HepG2 (cell line): ENCODE data around the gene MARF1. TPM values are rescaled to one million over a fixed set of nuclear protein-coding genes. Genes with fewer than 3 reads are reported as not detected.

Experiments used
- CBFB ChIP-seq: sonication (generic); formaldehyde crosslinking; IDR thresholded peaks from 2 replicates; pipeline ENCODE4 v1.4.0; 2020; ENCODE audit warnings: missing genetic modification reagents
- DDIT3 ChIP-seq: sonication (generic); formaldehyde crosslinking; IDR thresholded peaks from 2 replicates; pipeline ENCODE4 v1.4.0; 2020; ENCODE audit warnings: mild to moderate bottlenecking, missing genetic modification reagents
- GATAD1 ChIP-seq: IDR thresholded peaks from 2 replicates; pipeline ENCODE4 v1.6.1; 2016; ENCODE audit warnings: missing genetic modification reagents, missing compliant biosample characterization
- GATAD2A ChIP-seq: IDR thresholded peaks from 2 replicates; pipeline ENCODE4 v1.6.1; 2016
- GTF3A ChIP-seq: sonication (generic); formaldehyde crosslinking; conservative IDR thresholded peaks from 2 replicates; pipeline ENCODE4 v1.4.0; 2020; ENCODE audit warnings: mild to moderate bottlenecking, missing genetic modification reagents
- LCORL ChIP-seq, 2 experiments: fragments of 450-650 bp in 1 of 2; sonication (generic) in 1 of 2; formaldehyde crosslinking in 1 of 2; IDR thresholded peaks; 2 replicates each; pipeline versions ENCODE4 v1.5.0 to v1.6.1; 2017 to 2020; ENCODE audit warnings: antibody characterized with exemption in 1 of 2, missing genetic modification reagents in 1 of 2
- MBD4 ChIP-seq: IDR thresholded peaks from 2 replicates; pipeline ENCODE4 v1.6.1; 2012; ENCODE audit warnings: low read length, inconsistent platforms, borderline replicate concordance
- PCBP2 ChIP-seq: fragments of 200-400 bp; formaldehyde crosslinking; optimal IDR thresholded peaks from 2 replicates; pipeline ENCODE3; 2018; ENCODE audit warnings: low read length, low read depth; ENCODE audit not compliant: poor library complexity, severe bottlenecking
- REPIN1 ChIP-seq: sonication (generic); formaldehyde crosslinking; IDR thresholded peaks from 2 replicates; pipeline ENCODE4 v1.8.0; 2022; ENCODE audit warnings: missing genetic modification reagents, low read depth, mild to moderate bottlenecking, borderline replicate concordance
- SRY ChIP-seq: sonication (generic); formaldehyde crosslinking; IDR thresholded peaks from 2 replicates; pipeline ENCODE4 v1.8.0; 2022; ENCODE audit warnings: mild to moderate bottlenecking, missing genetic modification reagents
- STAT6 ChIP-seq: sonication (generic); formaldehyde crosslinking; IDR thresholded peaks from 2 replicates; pipeline ENCODE4 v1.4.0; 2020; ENCODE audit warnings: missing genetic modification reagents, mild to moderate bottlenecking, borderline replicate concordance
- TCF7 ChIP-seq: sonication (generic); IDR thresholded peaks from 2 replicates; pipeline ENCODE4 v1.6.1; 2016; ENCODE audit warnings: antibody characterized with exemption, low read depth
- ZC3H13 ChIP-seq: sonication (generic); formaldehyde crosslinking; IDR thresholded peaks from 2 replicates; pipeline ENCODE4 v1.8.1; 2023; ENCODE audit warnings: mild to moderate bottlenecking, missing genetic modification reagents, moderate library complexity
- ZEB1 ChIP-seq: IDR thresholded peaks from 2 replicates; pipeline ENCODE4 v1.6.1; 2012; ENCODE audit warnings: mild to moderate bottlenecking, low read depth, inconsistent platforms; ENCODE audit not compliant: insufficient replicate concordance
- ZFP36L1 ChIP-seq: sonication (generic); formaldehyde crosslinking; IDR thresholded peaks from 2 replicates; pipeline ENCODE4 v1.8.0; 2022; ENCODE audit warnings: mild to moderate bottlenecking, missing genetic modification reagents, moderate library complexity
- ZFX ChIP-seq: sonication (generic); formaldehyde crosslinking; IDR thresholded peaks from 2 replicates; pipeline ENCODE4 v1.4.0; 2020; ENCODE audit warnings: mild to moderate bottlenecking, low read depth, missing genetic modification reagents, moderate library complexity
- ZNF253 ChIP-seq: sonication (generic); formaldehyde crosslinking; IDR thresholded peaks from 2 replicates; pipeline ENCODE4 v1.8.0; 2022; ENCODE audit warnings: mild to moderate bottlenecking, missing genetic modification reagents, borderline replicate concordance
- ZNF256 ChIP-seq: sonication (generic); formaldehyde crosslinking; conservative IDR thresholded peaks from 2 replicates; pipeline ENCODE4 v1.4.0; 2020; ENCODE audit warnings: missing genetic modification reagents
- ZNF30 ChIP-seq: sonication (generic); formaldehyde crosslinking; IDR thresholded peaks from 2 replicates; pipeline ENCODE4 v1.5.0; 2020; ENCODE audit warnings: mild to moderate bottlenecking, missing genetic modification reagents
- ZNF335 ChIP-seq: sonication (generic); formaldehyde crosslinking; IDR thresholded peaks from 2 replicates; pipeline ENCODE4 v1.4.0; 2020; ENCODE audit warnings: missing genetic modification reagents
- ZNF354B ChIP-seq: sonication (generic); formaldehyde crosslinking; IDR thresholded peaks from 2 replicates; pipeline ENCODE4 v1.8.0; 2022; ENCODE audit warnings: mild to moderate bottlenecking, missing genetic modification reagents
- ZNF484 ChIP-seq: sonication (generic); formaldehyde crosslinking; IDR thresholded peaks from 2 replicates; pipeline ENCODE4 v1.5.1; 2020; ENCODE audit warnings: mild to moderate bottlenecking, low read depth, missing genetic modification reagents, borderline replicate concordance
- ZNF510 ChIP-seq: sonication (generic); formaldehyde crosslinking; IDR thresholded peaks from 2 replicates; pipeline ENCODE4 v1.4.0; 2020; ENCODE audit warnings: low read depth, mild to moderate bottlenecking, missing genetic modification reagents
- ZNF563 ChIP-seq: sonication (generic); formaldehyde crosslinking; IDR thresholded peaks from 2 replicates; pipeline ENCODE4 v1.8.0; 2022; ENCODE audit warnings: mild to moderate bottlenecking, moderate library complexity, missing genetic modification reagents
- ZNF720 ChIP-seq: sonication (generic); formaldehyde crosslinking; IDR thresholded peaks from 2 replicates; pipeline ENCODE4 v1.4.0; 2020; ENCODE audit warnings: missing genetic modification reagents
- polyA plus RNA-seq, 8 experiments: library from polyadenylated mRNA; depleted of rRNA in 3 of 8; stranded (reverse) in 7 of 8; unstranded in 1 of 8; fragments of >200 nt; fragmentation: Illumina TruSeq in 4 of 8; extraction: Trizol in 4 of 8; gene quantifications; 2 replicates each; pipeline versions ENCODE4 v1.2.1 to v1.2.3, GENCODE V29; 2011 to 2016; ENCODE audit warnings: low read depth in 4 of 8, missing spikeins in 1 of 8, mixed read lengths in 1 of 8; ENCODE audit not compliant: insufficient read depth in 1 of 8
- total RNA-seq, 5 experiments: library from RNA; depleted of rRNA; stranded (reverse); fragments of >200 nt; fragmentation: Illumina TruSeq; extraction: Trizol; gene quantifications; 2 replicates each; pipeline ENCODE4 v1.2.3, GENCODE V29; 2016; ENCODE audit warnings: low read depth in 1 of 5
- TF ChIP-seq, protein P1 (sequence below): sonication (generic); formaldehyde crosslinking; IDR thresholded peaks from 2 replicates; pipeline ENCODE4 v1.4.0; 2020; ENCODE audit warnings: missing genetic modification reagents

MARF1 gene
- total and polyA plus RNA-seq, 2 of the 13 experiments (the other 11 are each of a cell fraction or from before 2014, with no cell fraction given) = 8.7 to 20.7 TPM

DNA sequence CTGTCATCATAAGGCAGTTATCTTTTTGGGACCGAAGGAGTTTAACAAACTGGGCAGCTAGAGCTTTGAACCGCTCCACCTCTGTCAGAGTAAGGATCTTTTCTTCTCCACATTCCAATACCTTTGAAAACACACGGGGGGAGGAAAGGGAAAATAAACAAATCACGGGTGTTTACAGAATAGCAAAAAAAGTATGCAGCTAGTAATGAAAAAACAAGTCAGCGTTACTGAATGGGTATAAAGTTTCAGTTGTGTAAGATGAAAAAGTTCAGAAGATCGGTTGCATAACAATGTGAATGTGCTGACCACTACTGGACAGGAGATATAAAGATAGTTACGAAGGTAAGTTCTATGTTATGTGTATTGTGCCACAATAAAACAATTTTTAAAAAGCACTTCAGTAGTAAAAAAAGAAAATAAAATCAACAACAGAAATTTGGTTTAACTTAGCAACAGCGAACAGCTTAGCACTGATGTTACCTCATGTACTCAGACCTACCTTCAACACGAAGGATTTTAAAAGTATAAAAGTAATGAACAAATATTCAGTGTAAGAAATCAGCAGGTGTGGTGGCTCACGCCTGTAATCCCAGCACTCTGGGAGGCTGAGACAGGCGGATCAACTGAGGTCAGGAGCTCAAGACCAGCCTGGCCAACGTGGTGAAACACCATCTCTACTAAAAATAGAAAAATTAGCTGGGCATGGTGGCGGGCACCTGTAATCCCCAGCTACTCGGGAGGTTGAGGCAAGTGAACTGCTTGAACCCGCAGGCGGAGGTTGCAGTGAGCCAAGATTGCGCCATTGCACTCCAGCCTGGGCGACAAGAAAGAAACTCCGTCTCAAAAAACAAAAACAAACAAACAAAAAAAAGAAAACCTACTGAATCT is 34.3 kb downstream of the MARF1 start (continued):
- peak; percentile 51; the same call in 1 of the 2 replicates for TF ChIP-seq GATAD1 (CRISPR knock-in tag)
- TF ChIP-seq GATAD2A (CRISPR knock-in tag) = peak; percentile 95; the same call in 1 of the 2 replicates
- TF ChIP-seq ZNF484 = no peak
- TF ChIP-seq STAT6 (CRISPR knock-in tag) = peak; percentile 96
- no peak for TF ChIP-seq DDIT3 (CRISPR knock-in tag)
- no peak; the same call in 1 of the 2 replicates for TF ChIP-seq ZNF335 (CRISPR knock-in tag)
- peak; percentile 70; the same call in 1 of the 2 replicates for TF ChIP-seq MBD4
- TF ChIP-seq ZNF256 (CRISPR knock-in tag) = no peak
- TF ChIP-seq ZNF253 = no peak
- peak; percentile 89 for TF ChIP-seq LCORL (IDR thresholded peaks at IDR 0.05)
- peak; percentile 35; the same call in 1 of the 2 replicates for TF ChIP-seq LCORL (CRISPR knock-in tag; IDR thresholded peaks at IDR 0.05)
- no peak for TF ChIP-seq ZNF720
- no peak for TF ChIP-seq ZEB1
- TF ChIP-seq ZNF354B (CRISPR knock-in tag) = no peak
- no peak for TF ChIP-seq ZFX (CRISPR knock-in tag)
- TF ChIP-seq GTF3A (CRISPR knock-in tag) = no peak
- 0 out of 2 replicates have a peak, but pooled peaks have one; percentile 21 for TF ChIP-seq ZNF510 (CRISPR knock-in tag)
- TF ChIP-seq ZFP36L1 (CRISPR knock-in tag) = peak; percentile 97
- TF ChIP-seq SRY (CRISPR knock-in tag) = no peak
- TF ChIP-seq ZNF563 (CRISPR knock-in tag) = no peak
- TF ChIP-seq CBFB = no peak
- no peak for TF ChIP-seq ZC3H13 (CRISPR knock-in tag)
- no peak for TF ChIP-seq ZNF30 (CRISPR knock-in tag)
- TF ChIP-seq, protein P1, sequence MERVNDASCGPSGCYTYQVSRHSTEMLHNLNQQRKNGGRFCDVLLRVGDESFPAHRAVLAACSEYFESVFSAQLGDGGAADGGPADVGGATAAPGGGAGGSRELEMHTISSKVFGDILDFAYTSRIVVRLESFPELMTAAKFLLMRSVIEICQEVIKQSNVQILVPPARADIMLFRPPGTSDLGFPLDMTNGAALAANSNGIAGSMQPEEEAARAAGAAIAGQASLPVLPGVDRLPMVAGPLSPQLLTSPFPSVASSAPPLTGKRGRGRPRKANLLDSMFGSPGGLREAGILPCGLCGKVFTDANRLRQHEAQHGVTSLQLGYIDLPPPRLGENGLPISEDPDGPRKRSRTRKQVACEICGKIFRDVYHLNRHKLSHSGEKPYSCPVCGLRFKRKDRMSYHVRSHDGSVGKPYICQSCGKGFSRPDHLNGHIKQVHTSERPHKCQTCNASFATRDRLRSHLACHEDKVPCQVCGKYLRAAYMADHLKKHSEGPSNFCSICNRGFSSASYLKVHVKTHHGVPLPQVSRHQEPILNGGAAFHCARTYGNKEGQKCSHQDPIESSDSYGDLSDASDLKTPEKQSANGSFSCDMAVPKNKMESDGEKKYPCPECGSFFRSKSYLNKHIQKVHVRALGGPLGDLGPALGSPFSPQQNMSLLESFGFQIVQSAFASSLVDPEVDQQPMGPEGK (CRISPR knock-in tag) = peak; percentile 82
- TF ChIP-seq PCBP2 = no peak
- no peak for TF ChIP-seq REPIN1 (CRISPR knock-in tag)
- TF ChIP-seq TCF7 = peak; percentile 76
